IPS-NIHi11 (cell line): ENCODE data around the gene PTPN21.
"Not testable (repeated sequence)": the region's sequence is repeated elsewhere in the genome, so short reads cannot be mapped to it uniquely, and the experiment has no call there.

Source experiments
- DNase-seq: peaks from one replicate; pipeline ENCODE4 v3.0.0; 2012; ENCODE audit warnings: mixed read lengths, low spot score

Gene PTPN21

DNA sequence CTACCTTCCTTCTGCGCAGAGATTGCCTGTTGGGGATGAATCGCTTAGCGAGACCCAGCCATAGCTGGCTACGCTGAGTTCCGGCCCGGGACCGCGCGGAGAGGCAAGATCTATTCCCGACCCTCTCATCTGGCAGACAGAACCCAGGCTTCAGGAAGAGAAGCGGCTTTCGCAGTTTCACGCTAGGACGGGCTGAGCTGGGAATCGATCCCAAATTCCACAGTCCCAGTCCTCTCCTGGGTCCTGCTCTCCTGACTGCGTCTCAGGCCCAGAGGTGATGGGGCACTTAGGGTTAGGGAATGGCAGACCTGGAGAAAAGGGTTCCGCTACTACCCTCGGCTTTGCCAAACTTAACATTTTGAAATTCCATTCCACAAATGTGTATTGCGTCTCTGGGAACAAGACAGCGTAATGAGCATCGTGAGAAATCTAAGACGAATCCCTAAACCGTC is 2.8 kb downstream of the PTPN21 start:
- no peak for DNase-seq

DNA sequence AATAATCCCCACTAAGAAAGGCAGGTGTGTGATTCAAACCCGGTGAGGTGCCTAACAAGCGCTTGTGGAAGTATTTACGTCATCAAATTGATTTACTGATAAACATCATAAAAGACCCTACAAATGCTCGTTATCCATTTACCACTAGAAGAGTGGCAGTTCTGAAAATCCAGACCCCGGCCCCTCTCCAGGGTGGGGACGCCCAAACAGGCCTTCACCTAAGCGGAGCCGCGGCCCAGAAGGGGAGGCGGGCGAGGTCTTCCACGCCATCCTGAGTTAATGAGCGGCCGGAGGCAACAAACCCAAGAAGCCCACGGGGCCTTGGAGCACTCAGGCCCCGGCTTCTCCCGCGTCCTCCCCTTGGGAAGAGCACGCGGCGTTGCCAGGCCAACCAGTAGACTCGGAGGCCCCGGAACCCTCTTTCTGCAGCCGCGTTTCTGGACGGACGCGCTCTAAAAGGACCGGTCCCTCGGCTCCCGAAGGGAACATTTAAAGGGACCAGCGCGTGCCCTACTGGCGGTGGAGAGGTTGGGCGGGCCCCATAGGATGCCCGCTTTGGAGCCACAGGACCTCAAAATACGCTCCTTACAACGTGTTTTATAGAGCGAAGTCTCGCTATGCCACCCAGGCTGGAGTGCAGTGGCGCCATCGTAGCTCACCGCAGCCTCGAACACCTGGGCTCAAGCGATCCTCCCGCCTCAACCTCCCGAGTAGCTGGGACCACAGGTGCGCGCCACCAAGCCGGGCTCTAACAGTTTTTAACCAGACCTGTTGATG is 3.5 kb downstream of the PTPN21 start:
- DNase-seq: peak; percentile 77

DNA sequence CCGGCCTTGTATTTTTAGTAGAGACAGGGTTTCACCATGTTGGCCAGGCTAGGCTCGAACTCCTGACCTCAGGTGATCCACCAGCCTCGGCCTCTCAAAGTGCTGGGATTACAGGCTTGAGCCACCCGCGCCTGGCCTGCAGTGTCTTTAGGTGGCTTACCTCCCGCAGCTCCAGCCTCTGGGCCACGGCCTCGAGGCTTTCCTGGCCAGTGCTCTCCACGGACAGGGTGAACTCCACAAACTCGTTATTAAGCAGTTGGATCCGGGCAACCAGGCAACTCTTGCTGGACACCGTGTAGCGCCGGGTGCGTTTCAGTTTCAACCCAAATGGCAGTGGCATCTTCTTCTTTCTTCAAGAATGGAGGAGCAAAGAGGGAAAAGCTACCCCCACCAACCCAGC is 4.7 kb downstream of the PTPN21 start:
- no peak for DNase-seq

DNA sequence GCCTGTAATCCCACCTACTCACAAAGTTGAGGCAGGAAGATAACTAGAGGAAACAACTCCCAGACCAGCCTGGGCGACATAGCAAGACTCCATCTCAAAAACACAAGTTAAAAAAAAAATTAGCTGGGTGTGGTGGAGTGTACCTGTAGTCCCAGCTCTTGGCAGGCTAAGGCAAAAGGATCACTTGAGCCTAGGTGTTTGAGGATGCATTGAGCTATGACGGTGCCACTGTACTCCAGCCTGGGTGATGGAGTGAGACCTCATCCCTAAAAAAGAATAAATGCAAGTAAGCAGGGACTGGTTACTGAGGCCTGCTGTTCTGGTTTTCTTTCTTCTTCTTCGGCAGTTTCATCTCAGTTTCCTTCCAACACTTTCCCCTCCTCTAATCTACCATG is 7.4 kb downstream of the PTPN21 start:
- no peak for DNase-seq

DNA sequence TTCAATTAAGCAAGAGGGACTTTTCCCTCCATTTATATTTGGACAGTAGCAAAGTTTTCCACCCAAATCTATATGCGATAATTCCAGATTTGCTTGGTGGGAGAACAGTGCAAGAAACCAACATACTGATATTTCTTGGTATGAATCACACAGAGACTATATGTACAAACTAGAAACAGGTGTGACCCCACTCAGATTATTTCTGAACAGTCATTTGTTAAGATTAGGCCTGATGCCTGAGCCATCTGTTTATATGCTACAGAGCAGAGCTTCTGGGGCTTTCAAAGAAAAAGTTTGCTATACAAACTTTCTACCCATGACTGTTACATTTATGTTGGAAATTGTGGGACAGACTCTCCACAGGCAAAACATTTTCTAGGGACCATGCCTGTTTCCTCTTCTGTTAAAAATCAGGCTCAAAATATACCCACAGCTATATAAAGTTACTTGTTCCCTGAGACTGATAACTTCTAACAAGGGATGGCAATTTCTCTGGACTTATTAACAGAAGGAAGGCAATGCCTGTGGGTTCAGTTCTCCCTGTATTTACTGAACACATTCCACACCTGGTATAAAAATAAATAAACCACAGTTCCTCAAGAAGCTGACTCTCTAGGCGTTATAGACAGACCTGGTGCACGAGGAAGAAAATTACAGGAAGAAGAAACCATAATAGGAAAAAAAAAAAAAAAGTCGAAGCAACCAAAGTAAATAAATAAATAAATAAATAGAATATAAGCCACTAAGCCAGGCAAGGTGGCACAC is 8.0 kb downstream of the PTPN21 start:
- no peak for DNase-seq

DNA sequence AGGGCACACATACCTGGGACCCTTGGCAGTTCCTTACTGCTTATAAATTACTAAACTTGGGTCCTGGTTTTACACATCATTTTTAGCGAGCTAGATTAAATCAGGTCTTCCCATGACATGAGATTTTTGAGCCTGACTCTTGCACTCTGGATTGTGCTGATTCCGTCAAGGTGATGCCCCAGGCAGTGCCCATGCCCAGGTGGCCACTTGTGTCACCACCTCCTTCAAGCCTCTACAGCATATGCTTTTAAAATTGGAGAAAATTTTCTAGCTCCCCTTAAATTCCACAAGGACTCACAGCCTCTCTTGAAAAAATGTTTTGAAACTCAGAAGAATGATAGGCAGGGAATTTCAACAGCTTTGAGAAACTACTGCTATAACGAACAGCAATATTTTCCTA is 9.6 kb downstream of the PTPN21 start:
- DNase-seq: no peak

DNA sequence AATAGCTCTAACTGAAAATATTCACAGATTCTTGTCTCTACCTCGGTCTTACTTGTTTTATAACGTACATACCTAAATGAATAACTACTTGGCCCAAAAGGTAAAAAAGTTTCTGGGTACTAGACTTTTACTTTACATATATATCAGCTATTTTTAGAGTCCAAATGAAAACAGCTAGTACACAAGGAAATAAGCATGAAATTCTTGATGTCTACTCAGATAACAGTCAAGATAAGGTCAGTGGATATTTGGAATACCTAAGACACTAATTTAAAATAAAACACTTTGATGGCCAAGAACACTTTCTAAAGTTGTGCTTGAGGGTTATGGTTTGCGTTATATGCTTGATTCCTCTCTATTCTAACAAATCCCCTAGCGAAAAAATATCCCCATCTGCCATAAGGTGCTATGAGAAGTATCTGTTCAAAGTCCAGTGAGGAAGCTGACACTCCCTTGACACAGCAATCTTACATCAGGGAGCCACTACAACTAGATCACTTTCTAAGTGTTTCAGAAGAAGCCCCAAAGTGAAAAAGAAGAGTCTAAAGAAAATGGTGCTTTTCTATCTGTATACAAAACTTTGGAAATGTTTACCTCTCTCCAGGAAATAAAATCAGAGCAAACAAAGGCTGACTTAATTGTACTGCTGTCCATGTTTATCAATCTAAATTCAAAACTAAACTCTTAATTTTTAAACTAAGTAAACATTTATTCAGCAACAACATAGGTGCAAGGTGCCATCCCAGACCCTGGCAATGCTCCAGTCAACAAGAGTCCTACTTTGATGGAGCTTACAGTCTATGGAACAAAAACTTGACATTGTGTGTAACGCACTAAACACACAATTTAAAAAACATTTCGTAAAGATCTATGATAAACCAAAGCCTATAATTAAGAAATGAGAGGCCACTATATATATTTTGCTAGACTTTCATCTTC is 11.7 kb downstream of the PTPN21 start:
- DNase-seq: no peak

DNA sequence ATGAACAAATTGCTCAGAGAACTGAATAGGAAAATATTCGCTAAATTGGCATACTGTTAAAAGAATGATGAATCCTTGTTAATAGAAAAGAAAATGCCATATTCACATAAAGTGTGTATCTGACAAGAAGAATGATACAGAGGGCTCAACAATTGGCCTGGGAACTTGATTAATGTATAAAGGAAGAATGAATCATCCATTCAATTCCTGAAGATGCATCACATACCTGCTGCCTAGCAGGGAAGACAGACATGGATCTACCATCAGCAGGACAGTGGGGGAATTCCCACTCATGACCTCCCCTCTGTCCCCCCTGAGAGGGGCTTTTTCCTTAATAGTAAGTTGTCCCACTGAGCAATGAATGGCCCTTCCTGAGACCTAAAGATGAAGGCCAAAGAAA is 13.5 kb downstream of the PTPN21 start:
- no peak for DNase-seq

DNA sequence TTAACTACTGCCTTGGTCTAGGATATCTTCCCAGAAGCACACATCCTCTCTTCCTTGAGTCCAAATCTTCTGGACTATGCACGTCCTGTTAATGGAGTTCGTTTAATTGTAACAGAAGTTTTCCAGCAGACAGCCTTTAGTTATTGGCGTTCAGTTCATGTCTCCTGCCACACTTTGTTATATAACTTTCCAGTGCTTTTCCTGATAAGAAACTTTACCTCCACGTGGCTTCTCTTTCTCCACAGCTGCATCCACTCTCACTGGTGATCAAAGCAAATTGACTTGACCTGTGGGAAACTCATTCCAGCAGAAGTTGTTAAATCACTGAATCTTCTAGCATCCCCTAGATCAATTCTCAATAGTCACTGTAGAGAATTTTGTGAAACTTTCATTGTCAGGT is 19.0 kb downstream of the PTPN21 start:
- no peak for DNase-seq

DNA sequence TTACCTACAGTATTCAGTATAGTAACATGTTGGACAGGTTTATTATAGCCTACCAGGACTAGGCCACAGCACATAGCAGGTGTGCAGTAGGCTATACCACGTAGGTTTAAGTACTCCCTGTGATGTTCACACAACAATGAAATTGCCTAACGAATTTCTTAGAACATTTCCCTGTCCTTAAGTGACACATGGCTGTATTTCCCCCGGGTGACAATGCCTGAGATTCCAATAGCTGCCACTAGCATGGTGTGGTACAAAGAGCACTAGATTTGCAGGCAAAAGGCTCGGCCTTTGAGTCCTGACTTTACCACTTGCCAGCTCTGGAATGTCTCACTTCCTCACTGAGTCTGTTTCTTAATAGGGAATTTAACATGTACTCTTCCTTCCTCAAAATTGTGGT is 19.7 kb downstream of the PTPN21 start:
- peak; percentile 33 for DNase-seq

DNA sequence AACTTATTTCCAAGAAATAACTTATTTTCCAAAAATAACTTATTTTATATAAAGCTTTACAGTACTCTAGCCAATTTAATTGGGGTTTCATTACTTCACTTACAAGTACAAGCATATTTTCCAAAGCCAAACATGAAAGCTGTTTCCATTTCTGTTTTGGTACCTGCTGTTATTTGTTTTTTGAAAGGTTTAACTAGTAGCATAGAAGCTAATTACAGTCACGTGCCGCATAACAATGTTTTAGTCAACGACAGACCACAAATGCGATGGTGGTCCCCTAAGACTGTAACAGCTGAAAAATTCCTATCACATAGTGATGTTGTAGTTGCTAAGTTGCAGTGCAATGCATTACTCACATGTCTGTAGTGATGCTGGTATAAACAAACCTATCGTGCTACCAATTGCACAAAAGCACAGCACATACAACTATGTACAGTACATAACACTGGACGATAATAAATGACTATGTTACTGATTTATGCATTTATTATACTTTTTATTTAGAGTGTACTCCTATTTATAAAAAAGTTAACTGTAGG is 21.7 kb downstream of the PTPN21 start:
- DNase-seq: no peak

DNA sequence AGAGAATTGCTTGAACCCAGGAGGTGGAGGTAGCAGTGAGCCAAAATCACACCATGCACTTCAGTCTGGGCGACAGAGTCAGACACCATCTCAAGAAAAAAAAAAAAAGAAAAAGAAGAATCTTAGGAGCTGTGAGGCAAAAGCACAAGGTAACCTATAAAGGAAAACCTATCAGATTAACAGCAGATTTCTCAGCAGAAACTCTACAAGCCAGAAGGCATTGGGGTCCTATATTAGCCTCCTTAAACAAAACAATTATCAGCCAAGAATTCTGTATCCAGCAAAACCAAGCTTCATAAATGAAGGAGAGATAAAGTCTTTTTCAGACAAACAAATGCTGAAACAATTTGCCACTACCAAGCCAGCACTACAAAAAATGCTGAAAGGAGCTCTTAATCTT is 24.9 kb downstream of the PTPN21 start:
- not testable (repeated sequence) for DNase-seq

DNA sequence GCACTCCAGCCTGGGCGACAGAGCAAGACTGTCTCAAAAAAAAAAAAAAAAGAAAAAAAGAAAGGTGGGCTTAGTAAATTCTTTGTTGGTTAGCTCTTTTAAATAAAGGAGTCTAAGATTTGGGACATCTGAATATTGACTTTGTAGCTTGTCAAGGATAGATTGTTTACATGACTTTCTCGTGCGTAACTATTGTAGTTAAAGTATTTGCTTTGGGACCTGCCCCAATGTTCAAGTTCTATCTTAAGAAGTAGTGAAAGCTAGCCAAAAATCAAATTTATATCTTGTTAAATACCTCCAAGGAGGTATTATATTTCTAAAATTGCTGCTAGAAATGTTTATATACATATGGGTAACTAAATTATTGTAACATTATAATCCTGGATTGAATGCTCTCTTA is 32.4 kb downstream of the PTPN21 start:
- DNase-seq: no peak

DNA sequence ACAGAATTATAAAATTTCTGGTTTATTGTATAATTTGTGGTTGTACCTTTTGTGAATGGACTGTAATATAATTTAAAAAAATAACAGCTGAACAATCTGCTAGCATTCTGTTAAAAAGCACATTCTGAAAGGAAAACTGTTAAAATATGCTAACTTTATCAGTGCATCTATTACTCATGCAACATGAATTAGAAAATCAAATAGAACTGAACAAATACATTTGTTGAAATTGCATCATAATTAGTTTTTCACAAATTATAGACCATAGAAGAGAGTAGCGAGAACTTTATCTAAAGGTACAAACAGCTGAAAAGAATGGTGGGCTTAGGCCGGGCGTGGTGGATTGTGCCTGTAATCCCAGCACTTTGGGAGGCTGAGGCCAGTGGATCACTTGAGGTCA is 33.0 kb downstream of the PTPN21 start:
- DNase-seq: no peak

DNA sequence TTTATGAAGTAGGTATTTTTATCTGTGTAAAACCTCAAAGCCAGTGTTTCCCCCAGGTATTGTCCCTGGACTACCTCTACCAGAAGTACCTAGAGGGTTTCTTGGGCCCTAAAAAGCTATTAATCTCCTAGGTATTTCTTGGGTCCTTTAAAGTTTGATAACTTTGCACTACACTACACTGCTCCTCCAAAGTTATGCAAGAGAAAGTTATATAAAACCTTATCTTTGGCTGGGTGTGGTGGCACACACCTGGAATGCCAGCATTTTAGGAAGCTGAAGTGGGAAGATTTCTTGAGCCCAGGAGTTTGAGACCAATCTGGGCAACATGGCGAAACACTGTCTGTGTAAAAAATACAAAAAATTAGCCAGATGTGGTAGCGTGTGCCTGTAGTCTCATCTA is 34.9 kb downstream of the PTPN21 start:
- DNase-seq: no peak

DNA sequence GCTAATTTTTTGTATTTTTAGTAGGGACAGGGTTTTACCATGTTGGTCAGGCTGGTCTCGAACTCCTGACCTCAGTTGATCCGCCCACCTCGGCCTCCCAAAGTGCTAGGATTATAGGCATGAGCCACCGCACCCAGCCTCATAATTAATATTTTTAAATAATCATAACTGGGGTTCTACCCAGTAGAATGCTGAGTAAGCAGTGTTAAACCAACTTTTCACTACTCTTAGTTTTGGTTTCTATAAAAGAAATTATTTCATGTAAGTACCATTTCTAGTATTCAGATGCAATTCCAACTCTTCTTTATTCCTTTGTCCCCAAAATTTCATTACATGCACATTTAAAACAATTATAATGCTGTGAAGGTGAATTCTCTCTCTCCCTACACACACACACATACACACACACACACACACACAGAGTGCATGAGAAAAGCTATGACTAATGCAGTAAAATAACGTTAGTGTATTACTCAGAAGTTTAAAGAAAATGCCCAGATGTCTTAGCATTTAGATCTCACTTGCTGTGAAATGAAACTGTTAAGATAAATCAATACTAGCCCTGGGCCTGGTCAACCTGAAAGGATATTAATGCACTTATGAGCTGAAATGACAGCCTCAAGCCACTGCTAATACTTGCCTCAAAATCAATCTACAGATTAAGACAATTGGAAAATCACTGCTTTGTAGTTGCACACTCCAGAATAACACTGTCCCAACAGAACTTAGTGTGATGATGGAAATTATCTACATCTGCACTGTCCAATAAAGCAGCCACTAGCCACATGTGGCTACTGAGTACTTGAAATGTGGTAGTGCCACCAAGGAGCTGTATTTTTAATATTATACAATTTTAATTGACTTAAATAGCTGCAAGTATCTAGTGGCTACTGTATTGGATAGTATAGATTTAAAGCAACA is 36.0 kb downstream of the PTPN21 start:
- no peak for DNase-seq

DNA sequence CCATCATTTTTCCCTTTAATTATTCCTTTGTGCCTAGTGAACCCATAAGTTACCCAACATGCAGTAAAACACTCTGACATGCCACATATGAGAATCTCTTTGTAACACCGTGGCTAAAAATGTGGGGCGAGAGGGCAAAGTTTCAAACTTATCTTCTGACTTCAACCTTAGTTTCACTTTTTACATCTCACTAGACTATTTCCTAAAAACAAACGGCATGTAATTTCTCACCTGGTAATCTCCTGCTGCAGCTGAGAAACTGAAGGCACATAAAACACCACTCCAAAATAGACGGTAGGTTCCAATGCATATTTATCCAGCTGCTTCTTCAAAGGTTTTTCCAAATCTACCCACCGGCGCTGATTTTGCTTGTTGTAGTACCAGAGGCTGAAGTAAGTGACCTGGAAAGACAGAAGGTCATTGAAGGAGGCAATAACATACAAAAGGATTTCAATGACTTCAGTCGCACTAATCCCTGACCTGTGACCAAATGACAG is 37.9 kb downstream of the PTPN21 start:
- DNase-seq: no peak

DNA sequence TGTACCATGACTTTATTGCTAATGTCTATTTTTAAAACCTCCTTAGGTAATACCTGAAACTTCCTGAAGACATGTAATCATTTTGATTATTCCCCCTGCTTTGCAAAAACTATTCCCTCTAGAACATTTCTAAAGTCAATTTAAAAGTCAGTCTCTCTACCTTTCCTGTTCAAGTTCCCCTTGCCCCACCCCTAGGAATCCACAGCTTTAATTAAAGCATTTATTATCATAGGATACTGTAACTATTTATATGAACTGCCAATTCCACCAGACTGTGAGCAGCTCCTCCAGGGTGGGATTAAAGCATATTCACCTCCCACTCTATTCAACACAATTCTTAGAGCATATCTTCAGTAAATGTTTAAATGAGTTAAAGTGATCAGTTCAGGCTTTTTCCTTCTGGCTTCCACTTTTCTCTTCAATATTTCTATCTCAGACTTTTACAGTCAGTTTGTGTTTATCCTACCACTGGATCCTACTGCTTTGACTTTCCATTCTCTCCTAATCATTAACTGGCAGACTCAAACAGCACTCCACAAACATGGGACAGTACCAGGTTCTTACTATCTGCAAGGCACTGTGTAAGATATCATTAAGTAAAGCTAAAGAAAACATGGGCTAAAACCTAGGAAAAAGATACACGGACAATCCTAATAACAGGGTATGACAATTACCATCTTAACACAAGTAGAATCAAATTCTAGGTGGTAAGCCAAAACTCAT is 39.1 kb downstream of the PTPN21 start:
- no peak for DNase-seq

DNA sequence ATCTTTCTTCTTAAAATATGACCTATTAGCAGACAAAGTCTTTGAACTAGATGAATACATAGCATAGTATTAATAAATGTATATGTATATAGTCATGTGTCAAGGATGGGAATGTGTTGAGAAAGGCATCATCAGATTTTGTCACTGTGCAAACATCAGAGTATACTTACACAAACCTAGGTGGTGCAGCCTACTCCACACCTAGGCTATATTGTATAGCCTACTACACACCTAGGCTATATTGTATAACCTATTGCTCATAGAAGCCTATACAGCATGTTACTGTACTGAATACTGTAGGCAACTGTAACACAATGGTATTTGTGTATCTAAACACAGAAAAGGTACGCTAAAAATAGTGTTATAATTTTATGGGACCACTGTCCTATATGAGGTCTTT is 47.6 kb downstream of the PTPN21 start:
- no peak for DNase-seq

DNA sequence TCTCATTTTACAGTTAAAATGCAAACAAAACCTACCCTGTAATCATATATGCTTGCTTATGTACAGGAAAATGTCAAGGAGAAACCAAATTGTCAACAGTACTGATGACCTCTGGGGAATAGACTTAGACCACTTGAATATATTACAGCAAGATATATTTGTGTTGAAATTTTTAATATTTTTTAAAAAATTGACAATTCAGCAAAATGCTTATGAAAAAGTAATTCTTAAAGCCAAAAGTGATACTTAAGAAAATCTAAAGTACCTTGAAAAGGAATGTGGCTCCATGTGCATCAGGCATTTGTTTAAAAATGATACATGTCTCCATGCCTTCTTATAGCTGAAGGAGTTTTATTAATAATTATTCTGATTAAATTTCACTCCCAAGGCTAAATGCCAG is 49.2 kb downstream of the PTPN21 start:
- DNase-seq: no peak
